K562 (cell line): ENCODE results near the gene OR13C5. TPM values are rescaled to one million over a fixed set of nuclear protein-coding genes. Genes with fewer than 3 reads are reported as not detected.

ENCODE experiments used
- ATAC-seq: fragments of 200-7000 bp; cut with Tn5 transposase; 3 replicates; pipeline ENCODE4 v1.9.1; 2020; ENCODE audit warnings: moderate library complexity
- BruUV-seq: library from RNA; stranded (reverse); fragments of 400-500 nt; replicated peaks from 2 replicates; lab custom pipeline; 2021; lab: Mats Ljungman, UMichigan
- CTCF ChIA-PET: fragments of 300-600 bp; formaldehyde crosslinking; extraction: SDS; loops from one replicate; lab custom pipeline; 2021; ENCODE audit warnings: low intra/inter-chr PET ratio; lab: Yijun Ruan, JAX
- POLR2A ChIA-PET: fragments of 300-600, 350-650 bp; sonication (Branson Sonifier 250); formaldehyde crosslinking; extraction: SDS; loops from one replicate; lab custom pipeline; 2021; ENCODE audit warnings: antibody characterized with exemption, inconsistent platforms; lab: Yijun Ruan, JAX
- DNase-seq, 4 experiments: peaks; one replicate each; pipeline versions ENCODE4 v3.0.0 to v3.0.0-alpha.2; 2011 to 2018; ENCODE audit warnings: low spot score in 3 of 4, mixed read lengths in 3 of 4; ENCODE audit errors: extremely low read depth in 1 of 4
- FAIRE-seq: peaks from 2 replicates; lab custom pipeline; 2011; peaks lifted over from hg19 to GRCh38; lab: Jason Lieb, UNC
- H2AFZ ChIP-seq: 2 replicates; pipeline ENCODE4 v1.6.0; 2011; ENCODE audit warnings: low read depth, low read length, control low read depth, inconsistent platforms
- H3K27ac ChIP-seq: fragments of 200-600 bp; 3 replicates; pipeline ENCODE4 v1.8.0; 2011; ENCODE audit warnings: low read depth, mild to moderate bottlenecking, control low read depth, inconsistent platforms, low read length, moderate library complexity, mixed read lengths; ENCODE audit errors: extremely low read depth
- H3K27me3 ChIP-seq, 2 experiments: fragments of 300-600 bp in 1 of 2; 2 replicates in 1 of 2; 3 replicates in 1 of 2; pipeline versions ENCODE4 v1.6.0 to v1.8.0; 2011; ENCODE audit warnings: inconsistent platforms in 2 of 2, low read length in 2 of 2, mild to moderate bottlenecking in 1 of 2, mixed read lengths in 1 of 2, moderate library complexity in 1 of 2; ENCODE audit not compliant: control insufficient read depth in 2 of 2, insufficient read depth in 2 of 2
- H3K36me3 ChIP-seq: fragments of 300-600 bp; 3 replicates; pipeline ENCODE4 v1.8.0; 2011; ENCODE audit warnings: mild to moderate bottlenecking, low read length, inconsistent platforms; ENCODE audit not compliant: control insufficient read depth, insufficient read depth
- H3K4me1 ChIP-seq, 2 experiments: fragments of 200-600 bp in 1 of 2; replicated peaks in 1 of 2; 2 replicates in 1 of 2; 3 replicates in 1 of 2; pipeline versions ENCODE4 v1.5.1 to v1.8.0; 2011; ENCODE audit warnings: inconsistent platforms in 2 of 2, low read length in 2 of 2, mild to moderate bottlenecking in 1 of 2, mixed read lengths in 1 of 2, moderate library complexity in 1 of 2; ENCODE audit not compliant: control insufficient read depth in 2 of 2, insufficient read depth in 2 of 2
- H3K4me2 ChIP-seq: 2 replicates; pipeline ENCODE4 v1.6.1; 2011; ENCODE audit warnings: low read length, control low read depth, inconsistent platforms, mixed read lengths; ENCODE audit not compliant: insufficient read depth
- H3K4me3 ChIP-seq: fragments of 200-600 bp; sonication (generic), shearing (Covaris generic); 2 replicates; pipeline ENCODE4 v1.5.1; 2016; ENCODE audit warnings: control low read depth, inconsistent platforms
- H3K79me2 ChIP-seq: fragments of 200-600 bp; 3 replicates; pipeline ENCODE4 v1.8.0; 2011; ENCODE audit warnings: low read length, inconsistent platforms; ENCODE audit not compliant: control insufficient read depth, insufficient read depth
- H3K9ac ChIP-seq, 2 experiments: 2 replicates each; pipeline versions ENCODE4 v1.6.0 to v1.6.1; 2011; ENCODE audit warnings: low read depth in 2 of 2, low read length in 2 of 2, control low read depth in 1 of 2, inconsistent platforms in 1 of 2, mild to moderate bottlenecking in 1 of 2, mixed read lengths in 1 of 2; ENCODE audit not compliant: insufficient read depth in 1 of 2
- H3K9me1 ChIP-seq: one replicate; pipeline ENCODE4 v1.6.0; 2011; ENCODE audit warnings: inconsistent platforms, mild to moderate bottlenecking, low read length, moderate library complexity; ENCODE audit not compliant: control insufficient read depth, insufficient read depth
- H3K9me3 ChIP-seq: replicated peaks from 2 replicates; pipeline ENCODE4 v1.5.1; 2011; ENCODE audit warnings: low read depth, low read length, inconsistent platforms; ENCODE audit not compliant: control insufficient read depth, insufficient read depth
- H4K20me1 ChIP-seq: replicated peaks from 2 replicates; pipeline ENCODE4 v1.6.1; 2011; ENCODE audit warnings: low read length, inconsistent platforms, mixed read lengths; ENCODE audit not compliant: control insufficient read depth, insufficient read depth
- GATA2 ChIP-seq: sonication (generic); formaldehyde crosslinking; IDR thresholded peaks from 2 replicates; pipeline ENCODE4 v1.4.0; 2020; ENCODE audit warnings: mild to moderate bottlenecking, missing genetic modification reagents
- SMARCE1 ChIP-seq: fragments of 450-650 bp; IDR thresholded peaks from 2 replicates; pipeline ENCODE4 v1.7.1; 2016; ENCODE audit warnings: mild to moderate bottlenecking
- ZBTB17 ChIP-seq: fragments of 450-650 bp; formaldehyde crosslinking; IDR thresholded peaks from 2 replicates; pipeline ENCODE4 v1.4.0; 2020; ENCODE audit warnings: mild to moderate bottlenecking
- ZEB2 ChIP-seq: fragments of 450-650 bp; IDR thresholded peaks from 2 replicates; pipeline ENCODE4 v1.6.1; 2016
- ZFP36 ChIP-seq: fragments of 150-350 bp; IDR thresholded peaks from 2 replicates; pipeline ENCODE4 v1.6.1; 2018; ENCODE audit warnings: low read length, low read depth; ENCODE audit not compliant: partially characterized antibody
- ZNF175 ChIP-seq: fragments of 200-800 bp; sonication (Bioruptor generic); IDR thresholded peaks from 2 replicates; pipeline ENCODE4 v1.6.1; 2016; ENCODE audit warnings: low read depth, mild to moderate bottlenecking, missing genetic modification characterization, missing compliant biosample characterization
- ZNF431 ChIP-seq: sonication (generic); formaldehyde crosslinking; IDR thresholded peaks from 2 replicates; pipeline ENCODE4 v1.8.0; 2022; ENCODE audit warnings: mild to moderate bottlenecking, missing genetic modification reagents
- WGBS: fragments of 100-300 bp; shearing (Covaris generic); methylation state at CpG from one replicate; pipeline ENCODE4 v1.1.6; 2016; ENCODE audit warnings: low coverage, mixed read lengths; ENCODE audit not compliant: insufficient coverage; ENCODE audit errors: missing lambda C conversion rate; 5-methylcytosine and 5-hydroxymethylcytosine counted together
- in situ Hi-C: fragments of 300-500 bp; cut with MboI; formaldehyde crosslinking; loops from 4 replicates; pipeline ENCODE4 v1.15.0; 2018; ENCODE audit warnings: inconsistent platforms, mixed read lengths
- intact Hi-C: fragments of 100-400 bp; cut with micrococcal nuclease; formaldehyde crosslinking; loops from 2 replicates; pipeline ENCODE4 v1.14.2; 2022
- polyA plus RNA-seq, 8 experiments: library from polyadenylated mRNA; depleted of rRNA in 4 of 8; stranded (reverse) in 5 of 8; unstranded in 3 of 8; fragments of >200 nt; fragmentation: Nextera tagmentation in 2 of 8; fragmentation: Illumina TruSeq in 1 of 8; extraction: Ambion mirVana in 2 of 8; extraction: Trizol in 1 of 8; gene quantifications; 2 replicates each; pipeline versions ENCODE4 v1.2.1 to v1.2.3, GENCODE V29; 2011 to 2014; ENCODE audit warnings: inconsistent platforms in 1 of 8, missing spikeins in 1 of 8
- total RNA-seq, 7 experiments: library from RNA; depleted of rRNA in 6 of 7; stranded (reverse); fragments of >200 nt in 6 of 7; fragmentation: Illumina TruSeq in 2 of 7; extraction: Trizol in 2 of 7; gene quantifications; 2 replicates each; pipeline versions ENCODE4 v1.2.1 to v1.2.3, GENCODE V29; 2011 to 2021; ENCODE audit warnings: low replicate concordance in 1 of 7

Gene OR13C5
- total and polyA plus RNA-seq, 9 of the 15 experiments (the other 6 are each of a cell fraction or from before 2014, with no cell fraction given): not detected

GRCh38 chr9:104556830-104557634 is 42.2 kb downstream of the OR13C5 start:
- 2% methylated on average over 8 of the region's 8 CpGs for WGBS
- Histone ChIP-seq H2AFZ (no peak overlapping the region), H3K79me2 (no peaks in the 10 kb centered on the region), H3K4me2 (no peak overlapping the region), H3K36me3 (no peaks in the 10 kb centered on the region), H3K4me1 (no peaks in the 10 kb centered on the region), H3K27ac (no peak overlapping the region), H3K9me3 (no peaks in the 10 kb centered on the region; the same call in 1 of the 2 replicates), H3K27me3 (no peaks in the 10 kb centered on the region), H4K20me1 (no peaks in the 10 kb centered on the region), H3K9me1 (no peaks in the 10 kb centered on the region), H3K9ac (no peak overlapping the region), H3K4me3 (no peak overlapping the region)
- DNase-seq: no peak
- no peak for ATAC-seq
- intact Hi-C loops (no loop called here), in situ Hi-C loops (no loop called here)
- TF ChIP-seq ZNF175 (CRISPR knock-in tag) (no peak), GATA2 (CRISPR knock-in tag) (no peak), ZNF431 (CRISPR knock-in tag) (no peak), ZBTB17 (CRISPR knock-in tag) (no peak), ZFP36 (peak; percentile 33), SMARCE1 (no peak), ZEB2 (no peak)
- no peak for FAIRE-seq
- ChIA-PET CTCF (no interaction called here), POLR2A (no interaction called here)
- BruUV-seq: no TSS peak
